Hepatocyte (in vitro differentiated cells): ENCODE measurements around the gene TMEM150C.

ENCODE experiments used
- CTCF ChIP-seq: fragments of 200-600 bp; sonication (generic); IDR thresholded peaks from 2 replicates; pipeline ENCODE4 v1.5.1; 2016; ENCODE audit warnings: antibody characterized with exemption, mild to moderate bottlenecking; ENCODE audit not compliant: poor library complexity
- EZH2 ChIP-seq: fragments of 200-600 bp; sonication (generic); IDR thresholded peaks from 2 replicates; pipeline ENCODE4 v1.6.1; 2016; ENCODE audit warnings: antibody characterized with exemption, mild to moderate bottlenecking, borderline replicate concordance
- EZH2phosphoT487 ChIP-seq: fragments of 200-600 bp; sonication (generic); IDR thresholded peaks from one replicate; pipeline ENCODE4 v1.6.1; 2018; ENCODE audit warnings: antibody characterized with exemption, mild to moderate bottlenecking, low read depth, moderate library complexity; ENCODE audit not compliant: unreplicated experiment, severe bottlenecking

- no peak for TF ChIP-seq CTCF
- TF ChIP-seq EZH2, result no peak
- TF ChIP-seq EZH2phosphoT487, result no peak
Measured at GRCh38 chr4:82482387-82482786, 79.4 kb downstream of the TMEM150C start.
